IMR-90 (cell line): ENCODE results near the gene C5orf63.

Source experiments
- BHLHE40 ChIP-seq: fragments of 150-350 bp; IDR thresholded peaks from 2 replicates; pipeline ENCODE4 v1.6.1; 2016; ENCODE audit warnings: mild to moderate bottlenecking, low read depth, low read length
- CTCF ChIP-seq: conservative IDR thresholded peaks from 2 replicates; pipeline ENCODE4 v1.5.1; 2012; ENCODE audit warnings: mild to moderate bottlenecking, low read depth, low read length, improper control_type of control experiment
- FOS ChIP-seq: fragments of 150-350 bp; IDR thresholded peaks from 2 replicates; pipeline ENCODE4 v1.6.1; 2016; ENCODE audit warnings: low read depth, low read length
- MAZ ChIP-seq: IDR thresholded peaks from 2 replicates; pipeline ENCODE4 v1.6.1; 2012; ENCODE audit warnings: low read depth, mild to moderate bottlenecking, low read length, improper control_type of control experiment, moderate library complexity, borderline replicate concordance
- POLR2A ChIP-seq: IDR thresholded peaks from 2 replicates; pipeline ENCODE4 v1.6.1; 2012; ENCODE audit warnings: mild to moderate bottlenecking, low read depth, low read length
- RAD21 ChIP-seq: IDR thresholded peaks from 2 replicates; pipeline ENCODE4 v1.6.1; 2012; ENCODE audit warnings: low read length, improper control_type of control experiment
- RCOR1 ChIP-seq: IDR thresholded peaks from 2 replicates; pipeline ENCODE4 v1.6.1; 2012; ENCODE audit warnings: mild to moderate bottlenecking, low read length, improper control_type of control experiment; ENCODE audit not compliant: insufficient replicate concordance
- RFX5 ChIP-seq: IDR thresholded peaks from 2 replicates; pipeline ENCODE4 v1.8.0; 2012; ENCODE audit warnings: low read depth, mild to moderate bottlenecking, low read length, moderate library complexity
- SMC3 ChIP-seq: fragments of 150-350 bp; IDR thresholded peaks from 2 replicates; pipeline ENCODE4 v1.6.1; 2016; ENCODE audit warnings: low read depth, mild to moderate bottlenecking, antibody characterized with exemption, low read length, moderate library complexity
- USF2 ChIP-seq: fragments of 150-350 bp; IDR thresholded peaks from 2 replicates; pipeline ENCODE4 v1.6.1; 2017; ENCODE audit warnings: mild to moderate bottlenecking, antibody characterized with exemption, low read length, low read depth

GRCh38 chr5:127011153-127011552 lies 62.1 kb downstream of the C5orf63 start:
- TF ChIP-seq CTCF (no peak), POLR2A (no peak), BHLHE40 (peak; percentile 77), RCOR1 (no peak), MAZ (no peak), RFX5 (no peak), SMC3 (no peak; the same call in 1 of the 2 replicates), RAD21 (no peak), USF2 (no peak), FOS (peak; percentile 69)
